Measurements from ENCODE around the gene CDH24. TPM values are rescaled to one million over a fixed set of nuclear protein-coding genes. Genes with fewer than 3 reads are reported as not detected.

Gene CDH24
- total RNA-seq, 1 donor from 2014 or later: 5.9 TPM

GRCh38 chr14:23085458-23085857 lies 28.1 kb upstream of the CDH24 start:
- H3K27ac ChIP-seq: no peak overlapping the region
- no peaks in the 10 kb centered on the region for H3K9me3 ChIP-seq
- TF ChIP-seq, protein P1, sequence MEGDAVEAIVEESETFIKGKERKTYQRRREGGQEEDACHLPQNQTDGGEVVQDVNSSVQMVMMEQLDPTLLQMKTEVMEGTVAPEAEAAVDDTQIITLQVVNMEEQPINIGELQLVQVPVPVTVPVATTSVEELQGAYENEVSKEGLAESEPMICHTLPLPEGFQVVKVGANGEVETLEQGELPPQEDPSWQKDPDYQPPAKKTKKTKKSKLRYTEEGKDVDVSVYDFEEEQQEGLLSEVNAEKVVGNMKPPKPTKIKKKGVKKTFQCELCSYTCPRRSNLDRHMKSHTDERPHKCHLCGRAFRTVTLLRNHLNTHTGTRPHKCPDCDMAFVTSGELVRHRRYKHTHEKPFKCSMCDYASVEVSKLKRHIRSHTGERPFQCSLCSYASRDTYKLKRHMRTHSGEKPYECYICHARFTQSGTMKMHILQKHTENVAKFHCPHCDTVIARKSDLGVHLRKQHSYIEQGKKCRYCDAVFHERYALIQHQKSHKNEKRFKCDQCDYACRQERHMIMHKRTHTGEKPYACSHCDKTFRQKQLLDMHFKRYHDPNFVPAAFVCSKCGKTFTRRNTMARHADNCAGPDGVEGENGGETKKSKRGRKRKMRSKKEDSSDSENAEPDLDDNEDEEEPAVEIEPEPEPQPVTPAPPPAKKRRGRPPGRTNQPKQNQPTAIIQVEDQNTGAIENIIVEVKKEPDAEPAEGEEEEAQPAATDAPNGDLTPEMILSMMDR (IDR thresholded peaks at IDR 0.05): no peak
- intact Hi-C loops (cut with DNase I): no loop called here
- H3K4me1 ChIP-seq: no peaks in the 10 kb centered on the region
- H3K36me3 ChIP-seq: peaks cover 86 to 93% of the 10 kb centered on the region in 2 donors
- H3K27me3 ChIP-seq: no peaks in the 10 kb centered on the region
- no peak overlapping the region for H3K4me3 ChIP-seq
- no peak for DNase-seq (ENCODE audit: low spot score in 2 of 2)

- Histone ChIP-seq H3K27ac (no peak overlapping the region), H3K4me3 (no peak overlapping the region), H3K9me3 (no peaks in the 10 kb centered on the region), H3K27me3 (no peaks in the 10 kb centered on the region), H3K4me1 (peaks cover 3 to 4% of the 10 kb centered on the region in 2 donors), H3K36me3 (peaks cover 93 to 97% of the 10 kb centered on the region in 2 donors)
- intact Hi-C loops (cut with DNase I): no loop called here
- TF ChIP-seq, protein P1 (IDR thresholded peaks at IDR 0.05): no peak
- no peak for DNase-seq (ENCODE audit: low spot score in 2 of 2)
Observed at GRCh38 chr14:23080474-23080873, 23.2 kb upstream of the CDH24 start.

DNA sequence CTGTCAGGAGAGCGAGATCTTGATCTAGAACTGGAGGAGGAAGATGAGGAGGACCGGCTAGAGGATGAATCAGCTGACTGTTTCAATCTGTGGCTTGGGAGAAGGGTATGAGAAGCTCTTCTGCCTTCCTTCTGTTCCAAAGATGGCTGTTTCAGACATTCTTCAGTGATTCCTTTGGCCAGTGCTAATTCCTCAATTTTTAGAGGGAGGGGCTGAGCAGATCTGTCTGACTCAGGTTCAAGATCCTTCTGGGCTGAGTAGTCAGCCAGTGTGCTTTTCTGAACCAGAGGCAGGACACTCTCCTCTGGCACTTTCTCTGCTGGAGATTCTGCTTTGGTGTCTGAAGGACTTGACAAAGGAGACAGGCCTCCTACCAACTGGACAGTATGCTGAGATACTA lies 22.4 kb upstream of the CDH24 start:
- Histone ChIP-seq H3K36me3 (peaks cover 92 to 94% of the 10 kb centered on the region in 2 donors), H3K27me3 (no peaks in the 10 kb centered on the region), H3K4me1 (peaks cover 3 to 4% of the 10 kb centered on the region in 2 donors), H3K9me3 (no peaks in the 10 kb centered on the region), H3K27ac (peak overlapping the region; percentile 36 to 51), H3K4me3 (no peak overlapping the region)
- peak in 1 of 2 donors; percentile 39 for DNase-seq (ENCODE audit: low spot score in 2 of 2)
- intact Hi-C loops (cut with DNase I): no loop called here
- TF ChIP-seq, protein P1 (IDR thresholded peaks at IDR 0.05): no peak

DNA sequence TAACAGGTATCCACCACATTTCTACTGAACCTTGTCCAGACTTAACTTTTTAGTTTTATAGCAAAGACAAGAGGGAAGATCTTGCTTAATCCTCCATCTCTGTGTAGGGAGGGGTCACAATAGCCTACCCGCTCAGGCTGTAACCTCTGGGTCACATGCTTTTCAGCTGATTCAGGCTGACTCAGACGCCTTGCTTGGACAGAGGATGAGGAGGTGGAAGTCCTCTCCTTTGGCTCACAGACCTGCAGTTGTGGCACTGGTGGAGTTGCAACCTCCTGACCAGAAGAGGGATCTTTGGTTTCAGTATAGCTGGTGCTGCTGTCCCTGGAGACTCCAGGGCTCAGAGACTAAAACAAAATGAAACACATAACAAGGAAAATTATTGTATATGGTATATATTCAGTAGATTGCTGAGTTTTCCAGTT lies 21.4 kb upstream of the CDH24 start:
- H3K36me3 ChIP-seq: peaks cover 92 to 93% of the 10 kb centered on the region in 2 donors
- intact Hi-C loops (cut with DNase I): loop anchor here (1.0 kb wide), 1 partner anchor 31 kb away; no protein-coding TSS in a partner anchor
- no peaks in the 10 kb centered on the region for H3K9me3 ChIP-seq
- no peaks in the 10 kb centered on the region for H3K27me3 ChIP-seq
- no peak overlapping the region for H3K4me3 ChIP-seq
- TF ChIP-seq, protein P1 (IDR thresholded peaks at IDR 0.05): no peak
- peak; percentile 41 to 88 for DNase-seq (ENCODE audit: low spot score in 2 of 2)
- H3K4me1 ChIP-seq: peaks cover 3 to 4% of the 10 kb centered on the region in 2 donors
- peak overlapping the region; percentile 51 to 58 for H3K27ac ChIP-seq

DNA sequence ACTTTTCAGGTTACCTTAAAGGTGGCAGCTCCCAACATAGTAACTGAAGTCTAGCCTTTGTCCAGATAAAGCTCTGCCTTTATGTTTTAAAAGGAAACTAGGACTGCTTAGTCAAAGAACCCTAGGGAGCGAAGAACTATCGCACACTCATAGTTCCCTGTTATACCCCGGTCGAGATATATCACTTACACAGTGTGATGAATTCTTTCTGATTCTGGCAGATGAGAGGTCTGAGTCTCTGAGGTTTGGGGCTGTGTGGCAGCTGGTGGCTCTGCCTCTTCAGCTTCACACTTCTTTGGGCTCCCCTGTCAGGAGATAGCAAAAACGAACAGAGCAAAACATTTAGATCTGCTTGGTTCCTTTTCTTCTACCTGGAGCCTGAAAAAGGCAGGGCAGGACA lies 20.6 kb upstream of the CDH24 start:
- intact Hi-C loops (cut with DNase I): loop anchor here (1.0 kb wide), 1 partner anchor 31 kb away; no protein-coding TSS in a partner anchor
- Histone ChIP-seq H3K36me3 (peaks cover 92% of the 10 kb centered on the region in 2 donors), H3K9me3 (no peaks in the 10 kb centered on the region), H3K27me3 (no peaks in the 10 kb centered on the region), H3K4me3 (no peak overlapping the region), H3K4me1 (peaks cover 3 to 4% of the 10 kb centered on the region in 2 donors), H3K27ac (peak overlapping the region; percentile 51 to 58)
- DNase-seq (ENCODE audit: low spot score in 2 of 2): no peak
- TF ChIP-seq, protein P1 (IDR thresholded peaks at IDR 0.05): no peak
